Neuronal stem cell (in vitro differentiated cells): ENCODE measurements around the gene ACOT11.
"Not testable (repeated sequence)": the region's sequence is repeated elsewhere in the genome, so short reads cannot be mapped to it uniquely, and the experiment has no call there.

ENCODE experiments used
- DNase-seq: peaks from one replicate; pipeline ENCODE4 v3.0.0-alpha.2; 2013; ENCODE audit warnings: low spot score
- H2AFZ ChIP-seq: one replicate; pipeline ENCODE4 v1.6.1; 2013; ENCODE audit warnings: mild to moderate bottlenecking, low read length, inconsistent platforms
- H2AK5ac ChIP-seq: 2 replicates; pipeline ENCODE4 v1.6.1; 2013; ENCODE audit warnings: low read depth, mild to moderate bottlenecking, inconsistent platforms, low read length, moderate library complexity, mixed read lengths
- H2BK120ac ChIP-seq: 2 replicates; pipeline ENCODE4 v1.6.1; 2013; ENCODE audit warnings: low read depth, mild to moderate bottlenecking, inconsistent platforms, low read length, moderate library complexity, mixed read lengths
- H2BK12ac ChIP-seq: one replicate; pipeline ENCODE4 v1.6.1; 2013; ENCODE audit warnings: low read length, inconsistent platforms
- H2BK15ac ChIP-seq: 2 replicates; pipeline ENCODE4 v1.6.1; 2013; ENCODE audit warnings: mild to moderate bottlenecking, low read length, inconsistent platforms, mixed read lengths
- H2BK5ac ChIP-seq: one replicate; pipeline ENCODE4 v1.6.1; 2013; ENCODE audit warnings: inconsistent platforms, mild to moderate bottlenecking, low read length, moderate library complexity
- H3K14ac ChIP-seq: one replicate; pipeline ENCODE4 v1.6.1; 2013; ENCODE audit warnings: low read length, inconsistent platforms
- H3K18ac ChIP-seq: 2 replicates; pipeline ENCODE4 v1.6.1; 2013; ENCODE audit warnings: low read length, inconsistent platforms
- H3K23ac ChIP-seq: 2 replicates; pipeline ENCODE4 v1.6.1; 2013; ENCODE audit warnings: low read depth, mild to moderate bottlenecking, mixed read lengths, low read length, inconsistent platforms; ENCODE audit not compliant: poor library complexity
- H3K27ac ChIP-seq: replicated peaks from 3 replicates; pipeline ENCODE4 v1.5.1; 2013; ENCODE audit warnings: low read length, inconsistent platforms
- H3K27me3 ChIP-seq, 3 experiments: 2 replicates each; pipeline ENCODE4 v1.6.1; 2013; ENCODE audit warnings: low read length in 3 of 3, mild to moderate bottlenecking in 2 of 3, inconsistent platforms in 1 of 3, low read depth in 1 of 3, mixed read lengths in 1 of 3, moderate library complexity in 1 of 3; ENCODE audit not compliant: control insufficient read depth in 3 of 3, insufficient read depth in 3 of 3
- H3K36me3 ChIP-seq, 2 donors: replicated peaks in 1 of 2; 2 replicates each; pipeline ENCODE4 v1.6.1; 2013; ENCODE audit warnings: low read length in 2 of 2; ENCODE audit not compliant: control insufficient read depth in 2 of 2, insufficient read depth in 2 of 2
- H3K4ac ChIP-seq: 2 replicates; pipeline ENCODE4 v1.6.1; 2013; ENCODE audit warnings: inconsistent platforms, mild to moderate bottlenecking, low read length, moderate library complexity
- H3K4me1 ChIP-seq, 2 donors: 1 replicate in 1 of 2; 2 replicates in 1 of 2; pipeline ENCODE4 v1.6.1; 2013; ENCODE audit warnings: low read length in 2 of 2, low read depth in 1 of 2; ENCODE audit not compliant: control insufficient read depth in 2 of 2, insufficient read depth in 1 of 2
- H3K4me2 ChIP-seq: one replicate; pipeline ENCODE4 v1.6.1; 2013; ENCODE audit warnings: mild to moderate bottlenecking, low read length, inconsistent platforms; ENCODE audit not compliant: insufficient read depth, poor library complexity, severe bottlenecking
- H3K4me3 ChIP-seq, 2 donors: 2 replicates each; pipeline ENCODE4 v1.5.1; 2013; ENCODE audit warnings: low read length in 2 of 2, mild to moderate bottlenecking in 2 of 2, inconsistent platforms in 1 of 2, moderate library complexity in 1 of 2
- H3K79me1 ChIP-seq: one replicate; pipeline ENCODE4 v1.6.1; 2013; ENCODE audit warnings: low read depth, mild to moderate bottlenecking, inconsistent platforms, low read length, moderate library complexity
- H3K9ac ChIP-seq: one replicate; pipeline ENCODE4 v1.6.1; 2013; ENCODE audit warnings: mild to moderate bottlenecking, low read depth, low read length, inconsistent platforms; ENCODE audit not compliant: poor library complexity
- H3K9me3 ChIP-seq, 2 donors: replicated peaks in 1 of 2; 2 replicates each; pipeline versions ENCODE3 to v1.6.1; 2013; ENCODE audit warnings: low read length in 2 of 2, mild to moderate bottlenecking in 2 of 2, inconsistent platforms in 1 of 2, low read depth in 1 of 2, mixed read lengths in 1 of 2, moderate library complexity in 1 of 2; ENCODE audit not compliant: control insufficient read depth in 2 of 2, insufficient read depth in 1 of 2
- H4K8ac ChIP-seq: one replicate; pipeline ENCODE4 v1.6.1; 2013; ENCODE audit warnings: low read depth, mild to moderate bottlenecking, inconsistent platforms, low read length, moderate library complexity
- H4K91ac ChIP-seq: one replicate; pipeline ENCODE4 v1.6.1; 2013; ENCODE audit warnings: low read length, low read depth, mild to moderate bottlenecking, inconsistent platforms; ENCODE audit not compliant: poor library complexity
- WGBS, 2 donors: extraction: QIAGEN DNeasy Blood & Tissue Kit; methylation state at CpG; one replicate each; pipeline ENCODE4 v1.1.7; 2013; ENCODE audit warnings: missing lambda C conversion rate in 2 of 2, mixed read lengths in 1 of 2; ENCODE audit not compliant: insufficient read length in 2 of 2, insufficient replicate concordance in 1 of 2; ENCODE audit errors: extremely low coverage in 2 of 2; 5-methylcytosine and 5-hydroxymethylcytosine counted together

ACOT11 gene

GRCh38 chr1:54520631-54521321 is 27.3 kb upstream of the ACOT11 start:
- no peak overlapping the region for H4K8ac ChIP-seq
- H4K91ac ChIP-seq, result no peak overlapping the region
- no peaks in the 10 kb centered on the region for H3K36me3 ChIP-seq

GRCh38 chr1:54526565-54526964 is 21.5 kb upstream of the ACOT11 start:
- WGBS, 2 donors, result no CpG with 5 or more reads among the region's 3 CpGs
- DNase-seq, H3K4me3 ChIP-seq: not testable (repeated sequence)

More at GRCh38 chr1:54520631-54521321, 27.3 kb upstream of the ACOT11 start:
- no peaks in the 10 kb centered on the region for H3K9me3 ChIP-seq
- no peak overlapping the region for H3K4me3 ChIP-seq
- no peak overlapping the region for H3K14ac ChIP-seq
- no peak overlapping the region for H3K23ac ChIP-seq
- H3K4ac ChIP-seq, result no peak overlapping the region
- no peak overlapping the region for H2BK12ac ChIP-seq
- H2BK120ac ChIP-seq, result no peak overlapping the region
- no peak overlapping the region for H3K18ac ChIP-seq
- H2AK5ac ChIP-seq, result no peak overlapping the region
- H3K27me3 ChIP-seq, result peaks cover 0 to 10% (median 0%) of the 10 kb centered on the region in 3 experiments
- no peak overlapping the region for H3K27ac ChIP-seq
- no peak overlapping the region for H3K4me2 ChIP-seq
- no peak overlapping the region for H3K9ac ChIP-seq
- no CpG with 5 or more reads among the region's 9 CpGs for WGBS, 2 donors
- no peaks in the 10 kb centered on the region for H3K79me1 ChIP-seq
- DNase-seq, result no peak
- no peak overlapping the region for H2AFZ ChIP-seq
- no peak overlapping the region for H2BK15ac ChIP-seq
- no peak overlapping the region for H2BK5ac ChIP-seq
- H3K4me1 ChIP-seq, result no peaks in the 10 kb centered on the region

GRCh38 chr1:54528613-54529012 is 19.4 kb upstream of the ACOT11 start:
- H3K27ac ChIP-seq, result no peak overlapping the region
- no peaks in the 10 kb centered on the region for H3K79me1 ChIP-seq
- no peak for DNase-seq
- H2BK15ac ChIP-seq, result no peak overlapping the region
- no peaks in the 10 kb centered on the region for H3K9me3 ChIP-seq
- no peak overlapping the region for H2BK120ac ChIP-seq
- H3K23ac ChIP-seq, result no peak overlapping the region
- no peaks in the 10 kb centered on the region for H3K4me1 ChIP-seq
- no peak overlapping the region for H2AFZ ChIP-seq
- no peak overlapping the region for H3K14ac ChIP-seq
- no peak overlapping the region for H3K18ac ChIP-seq
- no peak overlapping the region for H3K4me2 ChIP-seq
- no peak overlapping the region for H3K4ac ChIP-seq
- H2AK5ac ChIP-seq, result no peak overlapping the region
- no peak overlapping the region for H4K91ac ChIP-seq
- H3K36me3 ChIP-seq, result no peaks in the 10 kb centered on the region
- no peak overlapping the region for H2BK12ac ChIP-seq
- H3K4me3 ChIP-seq, result no peak overlapping the region
- no peak overlapping the region for H2BK5ac ChIP-seq
- H3K9ac ChIP-seq, result no peak overlapping the region
- no CpG with 5 or more reads among the region's 1 CpG for WGBS, 2 donors
- H4K8ac ChIP-seq, result no peak overlapping the region
- H3K27me3 ChIP-seq, result peaks cover 0 to 2% (median 0%) of the 10 kb centered on the region in 3 experiments

More at GRCh38 chr1:54526565-54526964, 21.5 kb upstream of the ACOT11 start:
- H3K27ac ChIP-seq, H2BK15ac ChIP-seq, H2BK5ac ChIP-seq, H3K36me3 ChIP-seq, H3K9me3 ChIP-seq, H3K9ac ChIP-seq, H3K4me1 ChIP-seq, H4K91ac ChIP-seq, H2AFZ ChIP-seq, H3K4ac ChIP-seq, H3K18ac ChIP-seq, H3K4me2 ChIP-seq, H3K14ac ChIP-seq, H2BK120ac ChIP-seq, H4K8ac ChIP-seq, H3K27me3 ChIP-seq, H2AK5ac ChIP-seq, H3K23ac ChIP-seq, H2BK12ac ChIP-seq, H3K79me1 ChIP-seq: not testable (repeated sequence)

GRCh38 chr1:54532033-54532432 is 16.0 kb upstream of the ACOT11 start:
- Histone ChIP-seq H2BK5ac (no peak overlapping the region), H2BK120ac (no peak overlapping the region), H3K18ac (no peak overlapping the region), H3K27me3 (peaks cover 0 to 2% (median 0%) of the 10 kb centered on the region in 3 experiments), H3K4me1 (no peaks in the 10 kb centered on the region), H2AFZ (no peak overlapping the region), H3K9me3 (no peaks in the 10 kb centered on the region), H3K27ac (no peak overlapping the region), H3K36me3 (no peaks in the 10 kb centered on the region), H2BK12ac (no peak overlapping the region), H3K4me2 (no peak overlapping the region), H3K23ac (no peak overlapping the region), H3K4me3 (no peak overlapping the region), H3K4ac (no peak overlapping the region), H4K8ac (no peak overlapping the region), H4K91ac (no peak overlapping the region), H3K79me1 (no peaks in the 10 kb centered on the region), H3K14ac (no peak overlapping the region), H3K9ac (no peak overlapping the region), H2BK15ac (no peak overlapping the region), H2AK5ac (no peak overlapping the region)
- WGBS, 2 donors, result no CpG with 5 or more reads among the region's 2 CpGs
- DNase-seq, result no peak
